ENCODE results near the gene SIPA1L3. TPM values are rescaled to one million over a fixed set of nuclear protein-coding genes. Genes with fewer than 3 reads are reported as not detected.

Gene SIPA1L3
- total and polyA plus RNA-seq, 10 of the 15 experiments (the other 5 are each of a cell fraction or from before 2014, with no cell fraction given): 0.24 to 66.2 (median 19.1) TPM

DNA sequence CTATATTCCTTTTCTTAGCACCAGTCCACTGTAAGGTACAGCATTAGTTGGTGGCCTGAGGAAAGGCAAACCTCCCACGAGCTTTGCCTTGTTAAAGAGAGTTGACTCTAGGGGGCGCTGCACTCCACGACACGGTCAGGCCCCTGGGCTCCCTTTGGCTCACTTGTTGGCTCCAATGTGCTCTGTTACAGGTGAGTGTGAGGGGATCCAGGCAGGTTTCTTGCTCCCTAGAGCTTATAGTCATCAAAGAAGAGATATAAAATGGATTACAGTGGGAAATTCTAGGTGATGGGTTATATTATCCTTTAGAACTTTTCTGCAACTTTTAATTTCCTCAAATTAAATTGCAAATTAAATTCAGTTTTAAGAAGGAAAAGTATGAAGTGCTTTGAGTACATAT lies 4.3 kb upstream of the SIPA1L3 start (continued):
- no peak for TF ChIP-seq ZNF687 (IDR thresholded peaks at IDR 0.05)
- no peak for TF ChIP-seq ZNF592 (IDR thresholded peaks at IDR 0.05)
- TF ChIP-seq HDAC2 (IDR thresholded peaks at IDR 0.05): no peak
- TF ChIP-seq POU2F2 (IDR thresholded peaks at IDR 0.05; ENCODE audit: borderline replicate concordance, low read depth, low read length): no peak
- TF ChIP-seq PRDM15 (CRISPR knock-in tag; IDR thresholded peaks at IDR 0.05): no peak
- TF ChIP-seq SMARCA5 (IDR thresholded peaks at IDR 0.05): peak; percentile 75; the same call in 1 of the 2 replicates
- TF ChIP-seq ZNF207 (IDR thresholded peaks at IDR 0.05; ENCODE audit: borderline replicate concordance): no peak
- no peak for TF ChIP-seq HSF1 (IDR thresholded peaks at IDR 0.05; ENCODE audit: low read depth, low read length)
- TF ChIP-seq FOS (IDR thresholded peaks at IDR 0.05; ENCODE audit: borderline replicate concordance, extremely low read depth, insufficient read length): no peak
- peak; percentile 66 for TF ChIP-seq YY1 (IDR thresholded peaks at IDR 0.05; ENCODE audit: low read depth, low read length)
- TF ChIP-seq, protein P1, sequence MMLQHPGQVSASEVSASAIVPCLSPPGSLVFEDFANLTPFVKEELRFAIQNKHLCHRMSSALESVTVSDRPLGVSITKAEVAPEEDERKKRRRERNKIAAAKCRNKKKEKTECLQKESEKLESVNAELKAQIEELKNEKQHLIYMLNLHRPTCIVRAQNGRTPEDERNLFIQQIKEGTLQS (IDR thresholded peaks at IDR 0.05; ENCODE audit: borderline replicate concordance, extremely low read depth, low read depth, low read length): no peak
- no peak for TF ChIP-seq LARP7 (IDR thresholded peaks at IDR 0.05)
- TF ChIP-seq, protein P2, sequence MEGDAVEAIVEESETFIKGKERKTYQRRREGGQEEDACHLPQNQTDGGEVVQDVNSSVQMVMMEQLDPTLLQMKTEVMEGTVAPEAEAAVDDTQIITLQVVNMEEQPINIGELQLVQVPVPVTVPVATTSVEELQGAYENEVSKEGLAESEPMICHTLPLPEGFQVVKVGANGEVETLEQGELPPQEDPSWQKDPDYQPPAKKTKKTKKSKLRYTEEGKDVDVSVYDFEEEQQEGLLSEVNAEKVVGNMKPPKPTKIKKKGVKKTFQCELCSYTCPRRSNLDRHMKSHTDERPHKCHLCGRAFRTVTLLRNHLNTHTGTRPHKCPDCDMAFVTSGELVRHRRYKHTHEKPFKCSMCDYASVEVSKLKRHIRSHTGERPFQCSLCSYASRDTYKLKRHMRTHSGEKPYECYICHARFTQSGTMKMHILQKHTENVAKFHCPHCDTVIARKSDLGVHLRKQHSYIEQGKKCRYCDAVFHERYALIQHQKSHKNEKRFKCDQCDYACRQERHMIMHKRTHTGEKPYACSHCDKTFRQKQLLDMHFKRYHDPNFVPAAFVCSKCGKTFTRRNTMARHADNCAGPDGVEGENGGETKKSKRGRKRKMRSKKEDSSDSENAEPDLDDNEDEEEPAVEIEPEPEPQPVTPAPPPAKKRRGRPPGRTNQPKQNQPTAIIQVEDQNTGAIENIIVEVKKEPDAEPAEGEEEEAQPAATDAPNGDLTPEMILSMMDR (IDR thresholded peaks at IDR 0.05 in 2 of 3, conservative IDR thresholded peaks at IDR 0.05 in 1 of 3; ENCODE audit: control insufficient read depth in 2 of 3, extremely low read depth in 1 of 3, insufficient read depth in 1 of 3, low read depth in 3 of 3, low read length in 3 of 3): peak; percentile 76 to 95 (median 83)
- no peak for TF ChIP-seq NR2C2 (IDR thresholded peaks at IDR 0.05; ENCODE audit: borderline replicate concordance, control insufficient read depth, insufficient read length, low read depth)

Data from GM12878 (cell line).